Measurements from ENCODE around the gene HDGF. TPM values are rescaled to one million over a fixed set of nuclear protein-coding genes. Genes with fewer than 3 reads are reported as not detected.

Gene HDGF
- polyA plus RNA-seq, 1 experiment = 155 TPM

DNA sequence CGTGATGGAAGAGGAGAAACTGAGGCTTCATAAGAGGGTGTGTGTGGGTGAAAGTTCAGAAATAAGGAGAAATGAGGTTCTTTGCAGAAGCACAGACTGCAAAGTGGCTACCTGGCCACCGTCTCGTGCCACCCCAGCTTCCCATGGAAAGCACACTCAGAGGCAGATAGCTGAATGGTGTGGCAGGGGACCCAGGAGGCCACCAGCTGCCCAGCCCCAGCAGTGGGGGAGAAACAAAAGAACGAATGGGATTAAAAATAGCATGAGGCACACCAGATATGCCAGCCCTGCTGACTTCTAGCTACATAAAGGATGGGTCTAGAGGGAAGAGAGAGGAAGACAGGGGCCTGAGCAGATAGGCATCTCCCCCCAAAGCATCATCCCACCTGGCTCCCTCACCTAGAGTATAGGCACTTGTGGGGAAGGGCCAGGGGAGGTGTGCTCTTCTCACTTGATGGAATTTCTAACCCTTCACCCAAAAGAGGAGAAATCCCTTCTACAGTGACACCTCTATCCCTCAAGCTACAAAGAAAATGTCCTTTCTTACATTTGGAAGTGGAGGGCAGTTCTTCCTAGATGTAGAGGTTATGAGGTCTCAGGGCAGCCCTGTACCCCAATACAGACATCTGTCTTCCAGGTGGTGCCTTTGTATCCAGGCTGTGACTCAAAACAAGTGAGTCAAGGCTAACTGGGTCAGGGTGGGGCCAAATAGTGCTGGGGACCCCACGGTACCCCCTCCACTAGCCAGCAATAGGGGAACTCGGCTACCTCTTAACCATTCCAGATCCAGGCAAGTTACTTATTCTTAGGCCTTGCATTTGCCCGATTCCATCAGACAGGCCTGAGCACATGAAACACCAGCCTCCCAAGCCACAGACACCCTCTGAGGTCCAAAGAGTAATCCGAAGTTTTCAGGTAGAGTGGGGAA lies 3.5 kb downstream of the HDGF start:
- H3K27ac ChIP-seq (ENCODE audit: low read depth, low read length) = peak overlapping the region; percentile 96
- no peak for TF ChIP-seq CTCF (IDR thresholded peaks at IDR 0.05; ENCODE audit: low read depth, low read length)
- H3K4me3 ChIP-seq (ENCODE audit: low read depth, low read length) = peak overlapping the region; percentile 94
- no peak for DNase-seq (ENCODE audit: low read depth, low spot score)
- POLR2A ChIA-PET = interaction anchor here (0.9 to 1.2 kb wide), 2 partner anchors 19 to 20 kb away, joined by 4 to 6 read pairs; partner anchors contain the start of genes ISG20L2, METTL25B and PRCC
- CTCF ChIA-PET = interaction anchor here (1.1 to 1.6 kb wide), 7 partner anchors 13 to 144 kb away, joined by 3 to 13 read pairs (median 4); no protein-coding TSS in a partner anchor
- no peaks in the 10 kb centered on the region for H3K27me3 ChIP-seq (ENCODE audit: control insufficient read depth, insufficient read depth, low read length)
- peaks cover 5% of the 10 kb centered on the region; the same call in 1 of the 2 replicates for H3K9me3 ChIP-seq (ENCODE audit: control insufficient read depth, insufficient read depth, low read length)

DNA sequence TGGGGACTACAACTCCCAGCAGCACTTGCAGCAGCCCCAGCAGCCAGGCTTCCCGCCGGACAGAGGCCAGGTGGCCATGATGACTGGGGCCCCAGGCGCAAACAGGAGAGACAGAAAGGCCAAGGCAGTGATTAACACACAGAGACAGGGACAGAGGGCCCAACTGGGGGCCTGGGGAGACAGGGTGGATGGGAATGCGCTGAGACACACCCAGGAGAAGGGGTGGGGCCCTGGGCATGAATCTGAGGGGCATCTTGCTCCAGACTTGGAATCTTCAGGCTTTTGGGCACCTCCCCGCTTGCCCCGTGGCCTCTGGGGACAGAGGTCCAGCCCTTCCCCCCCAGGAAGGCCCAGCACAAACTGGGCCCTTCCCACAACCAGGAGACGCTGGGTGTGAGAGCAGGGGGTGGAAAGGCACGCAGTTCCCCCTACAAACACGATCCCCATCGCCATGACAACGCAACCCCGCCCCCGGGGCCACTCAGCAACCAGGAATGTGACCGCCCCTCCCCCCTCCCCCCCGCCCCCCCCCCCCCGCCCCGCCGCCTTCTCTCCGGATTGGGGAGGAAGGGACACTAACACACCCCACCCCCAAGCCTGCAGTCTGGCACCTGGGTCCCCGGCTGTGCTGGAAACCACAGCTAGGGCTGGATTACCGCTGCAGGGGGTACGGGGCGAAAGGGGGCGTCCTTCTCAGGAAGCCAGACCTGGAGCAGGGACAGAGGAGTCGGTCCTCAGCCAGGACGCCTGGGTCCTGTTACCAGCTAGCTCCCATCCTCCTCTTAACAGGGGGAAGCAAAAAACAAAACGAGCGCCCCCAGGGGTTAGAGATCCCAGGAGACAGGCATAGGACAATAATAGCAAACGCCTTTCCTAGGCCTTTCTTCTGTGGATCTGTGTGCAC lies 4.5 kb downstream of the HDGF start:
- Histone ChIP-seq H3K9me3 (ENCODE audit: control insufficient read depth, insufficient read depth, low read length) (peaks cover 5% of the 10 kb centered on the region; the same call in 1 of the 2 replicates), H3K4me3 (ENCODE audit: low read depth, low read length) (peak overlapping the region; percentile 94), H3K27ac (ENCODE audit: low read depth, low read length) (peak overlapping the region; percentile 97), H3K27me3 (ENCODE audit: control insufficient read depth, insufficient read depth, low read length) (no peaks in the 10 kb centered on the region)
- CTCF ChIA-PET = interaction anchor here (0.7 to 1.6 kb wide), 9 partner anchors 10 to 145 kb away, joined by 3 to 13 read pairs (median 6); no protein-coding TSS in a partner anchor
- POLR2A ChIA-PET = interaction anchor here (0.9 to 1.2 kb wide), 2 partner anchors 19 to 20 kb away, joined by 4 to 6 read pairs; partner anchors contain the start of genes ISG20L2, METTL25B and PRCC
- peak; percentile 38 for TF ChIP-seq CTCF (IDR thresholded peaks at IDR 0.05; ENCODE audit: low read depth, low read length)
- DNase-seq (ENCODE audit: low read depth, low spot score) = peak; percentile 76

- no peak for TF ChIP-seq CTCF (IDR thresholded peaks at IDR 0.05; ENCODE audit: low read depth, low read length)
- POLR2A ChIA-PET = no interaction called here
- DNase-seq (ENCODE audit: low read depth, low spot score) = no peak
Observed at GRCh38 chr1:156746406-156746727, 5.1 kb downstream of the HDGF start.

DNA sequence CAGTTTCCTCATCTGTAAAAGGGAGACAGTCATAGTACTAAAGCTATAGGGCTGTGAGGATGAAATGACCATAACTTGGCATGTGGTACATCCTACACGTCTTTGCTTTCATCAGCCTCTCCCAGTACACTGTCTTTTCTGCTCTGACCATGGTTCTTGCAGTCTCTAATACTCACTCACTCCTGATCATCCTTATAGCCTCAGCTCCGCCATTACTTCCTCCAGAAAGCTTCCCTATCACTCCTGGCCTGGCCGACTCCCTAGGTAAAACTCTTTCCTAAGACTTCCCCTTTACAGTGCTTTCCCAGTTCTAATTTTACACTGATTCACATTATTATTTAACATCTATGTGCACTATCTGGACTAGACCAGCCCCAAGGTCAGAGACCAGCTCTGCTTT lies 5.6 kb downstream of the HDGF start:
- Histone ChIP-seq H3K27ac (ENCODE audit: low read depth, low read length) (no peak overlapping the region), H3K4me3 (ENCODE audit: low read depth, low read length) (peak overlapping the region; percentile 58), H3K27me3 (ENCODE audit: control insufficient read depth, insufficient read depth, low read length) (no peaks in the 10 kb centered on the region), H3K9me3 (ENCODE audit: control insufficient read depth, insufficient read depth, low read length) (peaks cover 2% of the 10 kb centered on the region; the same call in 1 of the 2 replicates)
- TF ChIP-seq CTCF (IDR thresholded peaks at IDR 0.05; ENCODE audit: low read depth, low read length) = no peak
- ChIA-PET CTCF (interaction anchor here (1.5 kb wide), 1 partner anchor 20 kb away, joined by 6 read pairs; no protein-coding TSS in a partner anchor), POLR2A (no interaction called here)
- no peak for DNase-seq (ENCODE audit: low read depth, low spot score)

More at GRCh38 chr1:156746406-156746727, 5.1 kb downstream of the HDGF start:
- H3K27ac ChIP-seq (ENCODE audit: low read depth, low read length) = peak overlapping the region; percentile 97
- peak overlapping the region; percentile 58 for H3K4me3 ChIP-seq (ENCODE audit: low read depth, low read length)
- CTCF ChIA-PET = interaction anchor here (1.5 kb wide), 2 partner anchors 20 to 146 kb away, joined by 4 to 6 read pairs; no protein-coding TSS in a partner anchor
- H3K9me3 ChIP-seq (ENCODE audit: control insufficient read depth, insufficient read depth, low read length) = peaks cover 5% of the 10 kb centered on the region; the same call in 1 of the 2 replicates
- no peaks in the 10 kb centered on the region for H3K27me3 ChIP-seq (ENCODE audit: control insufficient read depth, insufficient read depth, low read length)
